GM19043 (cell line): ENCODE measurements around the gene PRSS21.

Experiments used
- ATAC-seq: cut with Tn5 transposase; IDR thresholded peaks from one replicate; pipeline ENCODE4 v1.9.1; 2021; ENCODE audit warnings: low read depth; ENCODE audit not compliant: unreplicated experiment

Gene PRSS21

DNA sequence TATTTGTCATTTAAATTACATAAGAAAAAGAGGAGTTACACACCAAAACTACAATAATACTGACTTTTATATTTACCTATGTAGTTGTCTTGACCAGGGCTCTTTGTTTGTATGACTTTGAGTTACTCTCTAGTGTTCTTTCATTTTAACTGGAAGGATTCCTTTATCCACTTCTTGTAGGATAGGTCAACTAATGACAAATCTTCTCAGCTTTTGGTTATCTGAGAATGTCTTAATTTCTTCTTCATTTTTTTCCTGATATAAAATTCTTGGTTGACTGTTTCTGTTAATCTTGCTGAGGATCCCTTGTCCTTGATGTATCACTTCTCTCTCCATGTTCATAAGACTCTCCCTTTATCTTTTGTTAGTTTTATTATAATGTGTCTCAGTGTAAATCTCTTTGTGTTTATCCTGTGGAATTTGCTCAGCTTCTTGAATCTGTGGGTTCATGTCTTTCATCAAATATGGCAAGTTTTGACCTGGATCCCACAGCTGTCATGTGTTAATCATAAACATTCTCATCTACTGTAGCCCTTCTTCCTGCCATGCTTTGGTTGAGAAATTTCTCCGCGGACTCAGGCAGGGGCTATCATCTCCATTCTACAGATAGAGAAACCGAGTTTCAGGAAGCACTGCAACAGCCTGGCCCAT, 13.4 kb upstream of the PRSS21 start:
- ATAC-seq, result no peak

DNA sequence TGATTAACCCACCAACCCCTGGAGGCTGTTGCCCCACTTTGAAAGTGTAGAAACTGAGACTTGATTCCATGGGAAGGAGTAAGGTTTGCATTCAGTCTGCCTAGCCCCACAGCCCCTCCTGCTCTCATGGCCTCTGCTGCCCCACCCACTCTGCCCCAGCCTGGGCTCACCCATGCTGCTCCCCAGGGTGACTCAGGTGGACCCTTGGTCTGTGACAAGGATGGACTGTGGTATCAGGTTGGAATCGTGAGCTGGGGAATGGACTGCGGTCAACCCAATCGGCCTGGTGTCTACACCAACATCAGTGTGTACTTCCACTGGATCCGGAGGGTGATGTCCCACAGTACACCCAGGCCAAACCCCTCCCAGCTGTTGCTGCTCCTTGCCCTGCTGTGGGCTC, 12.3 kb upstream of the PRSS21 start:
- ATAC-seq, result no peak

DNA sequence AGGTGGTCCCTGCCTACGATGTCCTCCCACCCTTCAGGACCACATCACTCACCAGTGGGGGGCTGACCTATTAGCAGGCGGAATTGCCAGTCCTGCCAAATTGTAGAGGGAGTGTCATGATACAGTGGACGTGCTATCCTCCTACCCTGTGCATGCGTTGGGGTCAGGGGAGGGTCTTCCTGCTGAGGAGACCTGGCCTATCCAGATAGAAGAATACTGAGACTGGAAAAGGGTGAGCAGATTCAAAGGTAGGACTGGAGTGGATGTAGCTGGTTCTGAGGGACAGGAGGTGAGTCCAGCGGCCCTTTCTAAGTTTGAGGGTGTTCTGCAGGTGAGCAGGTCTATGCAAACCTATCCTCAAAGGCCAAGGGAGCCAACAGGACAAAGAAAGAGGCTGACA, 10.8 kb upstream of the PRSS21 start:
- no peak for ATAC-seq

- ATAC-seq, result no peak
Measured at GRCh38 chr16:2808181-2808580, 8.9 kb upstream of the PRSS21 start.

- no peak for ATAC-seq
Measured at GRCh38 chr16:2809149-2809760, 7.8 kb upstream of the PRSS21 start.

GRCh38 chr16:2810651-2811050, 6.4 kb upstream of the PRSS21 start:
- ATAC-seq, result no peak

GRCh38 chr16:2811703-2812471, 5.2 kb upstream of the PRSS21 start:
- no peak for ATAC-seq

DNA sequence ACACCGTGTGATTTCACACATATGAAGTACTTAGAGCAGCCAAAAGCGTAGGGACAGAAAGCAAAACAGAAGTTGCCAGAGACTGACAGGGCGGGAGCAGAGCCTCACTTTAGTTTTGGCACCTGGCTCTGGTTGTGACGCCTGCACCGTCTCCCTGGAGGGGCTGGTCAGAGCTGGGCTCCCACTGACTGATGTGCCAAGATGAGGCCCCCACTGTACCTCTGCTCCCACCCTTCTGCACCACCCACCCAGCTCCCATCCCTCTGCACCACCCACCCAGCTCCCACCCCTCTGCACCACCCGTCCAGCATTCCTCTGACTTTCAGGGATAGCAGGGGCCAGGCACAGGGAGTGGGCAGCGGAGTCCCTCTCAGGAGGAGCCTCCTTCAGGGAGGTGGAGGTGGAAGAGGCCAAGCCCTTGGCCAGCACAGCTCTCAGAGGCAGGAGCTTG, 3.2 kb upstream of the PRSS21 start:
- no peak for ATAC-seq

GRCh38 chr16:2814551-2815298, 2.3 kb upstream of the PRSS21 start:
- no peak for ATAC-seq

DNA sequence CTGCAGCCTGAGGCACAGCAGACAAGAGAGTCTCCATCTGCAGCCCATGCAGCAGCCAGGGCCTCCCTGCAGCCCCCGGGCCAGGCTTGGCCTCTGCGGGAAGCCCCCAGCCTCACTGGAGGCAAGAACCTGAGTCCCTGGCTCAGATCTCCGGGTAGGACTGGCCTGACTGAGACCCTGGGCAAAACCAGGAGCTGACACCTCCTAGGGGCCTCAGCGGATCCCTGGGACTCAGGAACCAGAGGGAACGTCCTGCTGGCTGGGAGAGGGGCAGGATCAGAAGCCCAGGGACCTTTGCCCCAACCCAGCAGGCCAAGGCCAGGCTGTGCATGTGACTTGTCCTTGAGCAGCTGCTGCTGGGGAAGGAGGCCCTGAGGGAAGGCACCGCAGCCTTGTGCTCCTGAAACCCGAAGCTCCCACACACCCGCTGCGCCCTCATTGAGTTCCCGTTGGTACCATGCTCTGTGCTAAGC, 1.7 kb upstream of the PRSS21 start:
- no peak for ATAC-seq

GRCh38 chr16:2817340-2818271, 569 bp downstream of the PRSS21 start:
- no peak for ATAC-seq

GRCh38 chr16:2818272-2818876, 1.3 kb downstream of the PRSS21 start:
- ATAC-seq, result no peak

DNA sequence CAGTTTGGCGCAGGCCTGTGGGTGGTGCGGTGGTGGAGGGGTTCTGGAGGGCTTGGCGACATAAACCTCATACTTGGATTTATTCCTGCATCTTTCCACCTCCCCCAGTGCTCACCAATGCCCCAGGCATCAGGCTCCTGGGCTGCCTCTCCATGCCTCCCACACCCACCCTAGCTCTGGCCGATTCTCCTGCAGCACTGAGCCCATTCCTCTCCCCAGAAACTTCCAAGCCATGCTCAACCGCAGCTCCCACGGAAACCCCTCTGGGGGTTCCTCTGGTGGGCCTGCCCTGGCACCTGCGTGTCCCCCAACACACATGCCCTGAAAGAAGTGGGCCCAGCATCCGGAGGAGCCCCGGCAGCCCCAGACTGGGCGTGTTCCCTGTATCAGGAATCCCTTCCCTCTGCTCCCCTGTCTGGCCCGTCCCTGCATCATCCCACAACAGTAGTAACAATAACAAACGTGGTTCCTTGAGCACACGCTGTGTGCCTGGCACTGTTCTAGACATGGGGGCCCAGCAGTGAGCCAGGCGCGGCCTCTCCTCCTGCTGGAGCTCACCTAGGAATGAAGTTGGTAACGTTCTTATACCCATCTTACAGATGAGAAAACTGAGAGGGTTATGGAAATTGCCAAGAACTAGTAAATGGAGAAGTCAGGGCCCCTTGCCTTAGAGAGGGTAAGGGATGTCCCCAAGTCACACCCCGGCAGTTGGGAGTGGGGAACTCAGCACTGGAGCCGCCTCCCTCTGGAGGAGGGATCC, 2.3 kb downstream of the PRSS21 start:
- ATAC-seq, result no peak

GRCh38 chr16:2819939-2820835, 3.1 kb downstream of the PRSS21 start:
- no peak for ATAC-seq

- ATAC-seq, result no peak
Measured at GRCh38 chr16:2820836-2821486, 3.9 kb downstream of the PRSS21 start.

GRCh38 chr16:2821487-2822157, 4.6 kb downstream of the PRSS21 start:
- ATAC-seq, result no peak

- no peak for ATAC-seq
Measured at GRCh38 chr16:2822158-2822495, 5.1 kb downstream of the PRSS21 start.
